ENCODE data around the gene CEP128.

DNA sequence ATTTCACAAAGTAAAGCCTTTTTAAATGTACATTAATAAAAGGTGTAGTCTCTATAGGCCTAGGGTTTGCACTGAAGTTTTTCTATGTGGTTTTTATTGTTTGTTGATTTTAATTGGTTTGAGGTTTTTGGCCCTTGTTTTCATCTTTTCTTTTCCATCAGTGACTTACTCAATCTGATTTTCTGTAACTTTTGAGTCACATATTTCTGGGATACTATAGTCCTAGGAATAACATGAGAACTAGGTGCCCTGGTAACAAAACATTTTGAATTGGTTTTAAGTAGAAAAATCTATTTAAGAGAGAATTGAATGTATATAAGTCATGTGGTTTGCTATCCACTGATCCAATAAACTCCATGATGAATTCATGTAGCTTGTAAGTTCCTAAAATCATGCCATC, 311.9 kb downstream of the CEP128 start:
- TF ChIP-seq, protein P1, sequence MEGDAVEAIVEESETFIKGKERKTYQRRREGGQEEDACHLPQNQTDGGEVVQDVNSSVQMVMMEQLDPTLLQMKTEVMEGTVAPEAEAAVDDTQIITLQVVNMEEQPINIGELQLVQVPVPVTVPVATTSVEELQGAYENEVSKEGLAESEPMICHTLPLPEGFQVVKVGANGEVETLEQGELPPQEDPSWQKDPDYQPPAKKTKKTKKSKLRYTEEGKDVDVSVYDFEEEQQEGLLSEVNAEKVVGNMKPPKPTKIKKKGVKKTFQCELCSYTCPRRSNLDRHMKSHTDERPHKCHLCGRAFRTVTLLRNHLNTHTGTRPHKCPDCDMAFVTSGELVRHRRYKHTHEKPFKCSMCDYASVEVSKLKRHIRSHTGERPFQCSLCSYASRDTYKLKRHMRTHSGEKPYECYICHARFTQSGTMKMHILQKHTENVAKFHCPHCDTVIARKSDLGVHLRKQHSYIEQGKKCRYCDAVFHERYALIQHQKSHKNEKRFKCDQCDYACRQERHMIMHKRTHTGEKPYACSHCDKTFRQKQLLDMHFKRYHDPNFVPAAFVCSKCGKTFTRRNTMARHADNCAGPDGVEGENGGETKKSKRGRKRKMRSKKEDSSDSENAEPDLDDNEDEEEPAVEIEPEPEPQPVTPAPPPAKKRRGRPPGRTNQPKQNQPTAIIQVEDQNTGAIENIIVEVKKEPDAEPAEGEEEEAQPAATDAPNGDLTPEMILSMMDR (conservative IDR thresholded peaks at IDR 0.05): no peak
- no peak for TF ChIP-seq EZH2 (IDR thresholded peaks at IDR 0.05; ENCODE audit: low read depth)

Data from PC-9 (cell line).